GM10847 (cell line): ENCODE measurements around the gene ACO2.

Experiments
- POLR2A ChIP-seq: IDR thresholded peaks from 2 replicates; pipeline ENCODE4 v1.6.1; 2011; ENCODE audit not compliant: insufficient read length; ENCODE audit errors: extremely low read depth

The ACO2 gene

GRCh38 chr22:41505511-41506220 is 36.7 kb downstream of the ACO2 start:
- no peak for TF ChIP-seq POLR2A

GRCh38 chr22:41507330-41508063 is 38.6 kb downstream of the ACO2 start:
- TF ChIP-seq POLR2A, result no peak

DNA sequence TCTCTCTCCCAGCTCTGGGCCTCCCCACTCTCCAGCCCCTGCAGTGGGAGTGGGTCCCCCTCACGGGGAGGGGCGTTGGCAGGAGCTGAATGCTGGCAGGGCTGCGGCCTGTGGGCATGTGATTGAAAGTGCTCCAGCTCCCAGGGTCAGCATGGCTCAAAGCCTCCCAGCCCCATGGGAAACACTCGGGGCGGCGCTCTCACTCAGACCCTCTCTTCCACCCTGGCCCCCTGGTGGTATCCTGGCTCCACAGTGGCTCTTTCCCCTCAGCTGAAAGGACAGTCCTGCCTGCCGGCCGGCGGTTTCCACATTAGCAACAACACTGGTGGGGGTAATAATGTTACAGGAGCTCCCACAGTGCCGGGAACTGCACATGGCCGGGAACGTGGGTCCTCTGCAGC is 39.9 kb downstream of the ACO2 start:
- no peak for TF ChIP-seq POLR2A

- TF ChIP-seq POLR2A, result no peak
These were observed 42.6 kb downstream of the ACO2 start for GRCh38 chr22:41511521-41511968.

GRCh38 chr22:41512421-41513194 is 43.7 kb downstream of the ACO2 start:
- no peak for TF ChIP-seq POLR2A

GRCh38 chr22:41513391-41513790 is 44.5 kb downstream of the ACO2 start:
- no peak for TF ChIP-seq POLR2A

DNA sequence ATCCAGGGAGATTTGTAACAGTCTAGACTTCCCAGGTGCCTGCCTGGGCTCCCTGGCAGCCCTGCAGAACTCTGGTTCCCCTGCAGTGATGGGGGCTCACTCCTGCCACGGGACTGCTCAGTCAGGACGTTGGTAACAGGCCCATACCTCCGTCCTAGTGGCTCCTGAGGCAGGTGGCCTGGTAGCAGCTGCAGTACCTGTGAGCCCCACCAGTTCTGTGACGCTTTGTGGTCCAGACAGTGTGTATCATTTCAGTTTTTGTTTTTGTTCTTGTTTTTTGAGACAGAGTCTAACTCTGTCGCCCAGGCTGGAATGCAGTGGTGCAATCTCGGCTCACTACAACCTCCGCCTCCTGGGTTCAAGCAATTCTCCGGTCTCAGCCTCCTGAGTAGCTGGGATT is 47.5 kb downstream of the ACO2 start:
- TF ChIP-seq POLR2A, result no peak

DNA sequence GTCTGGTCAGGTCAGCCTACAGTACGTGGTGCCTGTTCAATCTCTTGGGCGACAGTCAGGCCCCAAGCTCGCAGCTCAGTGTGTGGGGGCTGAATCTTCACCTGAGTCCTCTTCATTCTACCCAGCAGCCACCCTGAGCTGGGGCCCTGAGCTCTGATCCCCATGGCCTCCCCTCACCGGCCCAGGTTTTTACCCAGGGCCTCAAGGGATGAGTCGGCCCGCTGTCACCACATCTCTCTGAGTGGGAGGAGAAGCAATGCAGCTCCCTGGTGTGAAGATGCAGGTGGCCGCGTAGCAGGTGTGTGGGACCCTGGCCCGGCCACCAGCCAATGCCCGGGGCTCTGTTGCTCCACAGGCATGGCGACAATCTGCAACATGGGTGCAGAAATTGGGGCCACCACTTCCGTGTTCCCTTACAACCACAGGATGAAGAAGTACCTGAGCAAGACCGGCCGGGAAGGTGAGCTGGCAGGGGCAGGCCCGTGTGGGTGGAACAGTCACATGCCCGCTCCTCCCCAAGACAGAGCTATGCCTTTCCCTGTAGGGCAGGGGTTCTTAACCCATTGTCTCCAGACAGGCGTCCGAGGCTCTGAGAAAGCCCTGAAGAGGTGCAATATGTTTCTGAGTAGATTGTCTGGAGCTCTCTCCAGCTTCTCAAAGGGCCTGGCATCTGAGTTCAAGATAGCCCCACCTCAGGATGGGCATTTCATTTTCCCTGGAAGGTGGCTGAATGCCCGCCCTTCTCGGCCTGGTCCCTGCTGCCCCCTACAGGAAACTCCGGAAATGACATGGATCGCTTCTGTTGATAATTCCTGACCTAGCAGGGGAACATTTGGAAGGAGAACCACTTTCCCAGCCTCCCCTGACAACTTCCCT is 48.5 kb downstream of the ACO2 start:
- TF ChIP-seq POLR2A, result no peak

DNA sequence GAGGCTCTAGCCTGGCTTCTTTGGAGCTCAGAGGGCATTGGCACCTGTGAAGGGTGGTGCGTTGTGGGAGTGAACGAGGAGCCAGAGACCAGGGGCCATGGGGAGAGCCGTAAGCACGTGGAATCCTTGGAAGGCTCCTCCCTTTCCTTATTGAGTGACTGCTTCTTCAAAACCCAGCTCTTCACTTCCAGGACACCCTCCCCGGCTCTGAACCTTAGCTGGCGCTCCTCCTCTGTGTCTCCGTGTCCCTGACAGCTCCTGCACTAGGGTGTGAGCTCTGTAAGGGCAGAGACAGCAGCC is 49.1 kb downstream of the ACO2 start:
- no peak for TF ChIP-seq POLR2A

- TF ChIP-seq POLR2A, result no peak
These were observed 52.2 kb downstream of the ACO2 start for GRCh38 chr22:41521126-41521525.

DNA sequence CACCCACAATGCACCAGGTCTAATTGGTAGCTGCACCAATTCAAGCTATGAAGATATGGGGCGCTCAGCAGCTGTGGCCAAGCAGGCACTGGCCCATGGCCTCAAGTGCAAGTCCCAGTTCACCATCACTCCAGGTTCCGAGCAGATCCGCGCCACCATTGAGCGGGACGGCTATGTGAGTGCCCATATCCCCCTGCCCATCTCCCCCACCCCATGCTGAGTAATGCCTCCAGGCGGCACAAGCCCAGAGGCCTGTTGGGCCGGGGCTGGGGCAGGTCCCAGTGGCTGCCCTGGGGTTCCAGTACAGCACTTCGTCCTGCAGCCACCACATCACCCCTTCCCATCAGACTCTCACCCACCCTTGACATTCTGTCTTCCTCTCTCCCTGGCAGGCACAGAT is 53.9 kb downstream of the ACO2 start:
- TF ChIP-seq POLR2A, result no peak

- TF ChIP-seq POLR2A, result no peak
These were observed 54.7 kb downstream of the ACO2 start for GRCh38 chr22:41523464-41524221.

DNA sequence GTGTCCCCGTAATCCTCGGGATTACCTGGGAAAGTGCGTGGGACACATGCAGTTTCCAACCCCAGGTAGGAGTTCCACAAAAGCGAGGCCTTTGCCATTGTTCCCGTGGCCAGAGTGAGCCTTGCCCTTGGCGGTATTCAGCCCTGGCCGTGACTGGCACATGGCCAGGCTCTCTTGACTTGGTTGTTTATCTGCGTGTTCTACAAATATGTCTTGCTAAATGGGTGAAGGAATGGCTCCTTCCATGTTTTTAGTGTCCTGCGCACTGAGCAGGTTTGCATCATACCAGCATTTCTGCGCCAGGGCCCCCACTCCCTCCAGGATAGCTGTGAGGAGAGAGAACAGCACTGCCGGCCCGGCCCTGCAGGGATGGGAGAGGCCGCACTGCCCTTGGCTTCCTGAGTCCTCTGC is 55.3 kb downstream of the ACO2 start:
- TF ChIP-seq POLR2A, result no peak

- TF ChIP-seq POLR2A, result no peak
These were observed 56.0 kb downstream of the ACO2 start for GRCh38 chr22:41524809-41525449.
